ENCODE results near the gene ACTR6. TPM values are rescaled to one million over a fixed set of nuclear protein-coding genes. Genes with fewer than 3 reads are reported as not detected.

Gene ACTR6
- total RNA-seq, 1 experiment from 2014 or later: 34.9 TPM

GRCh38 chr12:100248886-100249285, 48.3 kb downstream of the ACTR6 start:
- no peak overlapping the region for H2AFZ ChIP-seq (ENCODE audit: low read length)
- H2BK15ac ChIP-seq (ENCODE audit: low read depth, low read length): no peak overlapping the region
- H2BK120ac ChIP-seq (ENCODE audit: low read depth, low read length, poor library complexity, severe bottlenecking): no peak overlapping the region
- H3K56ac ChIP-seq (ENCODE audit: insufficient read length, low read depth, low read length): no peak overlapping the region
- Mint-ChIP-seq H3K27me3 (ENCODE audit: low read depth) (no peaks in the 10 kb centered on the region), H3K4me3 (no peak overlapping the region), H3K4me1 (no peaks in the 10 kb centered on the region), H3K36me3 (ENCODE audit: insufficient read depth in 1 of 3, low read depth in 3 of 3) (no peaks in the 10 kb centered on the region), H3K27ac (no peak overlapping the region), H3K9me3 (no peaks in the 10 kb centered on the region)
- H3K27ac ChIP-seq (ENCODE audit: insufficient read length, low read depth, low read length): no peak overlapping the region
- no peak overlapping the region for H3K4ac ChIP-seq (ENCODE audit: low read depth, low read length)
- H4K91ac ChIP-seq (ENCODE audit: insufficient read length, low read depth, low read length): no peak overlapping the region
- H4K20me1 ChIP-seq (ENCODE audit: control insufficient read depth, insufficient read depth, insufficient read length): no peaks in the 10 kb centered on the region
- TF ChIP-seq CTCF (conservative IDR thresholded peaks at IDR 0.05): no peak
- H3T11ph ChIP-seq (ENCODE audit: low read length): no peak overlapping the region
- H3K9ac ChIP-seq (ENCODE audit: extremely low read depth, insufficient read length, low read length): no peak overlapping the region
- no peak overlapping the region for H4K8ac ChIP-seq (replicated peaks; ENCODE audit: insufficient read length, low read depth, low read length)
- H3K23ac ChIP-seq (ENCODE audit: insufficient read length, low read depth, low read length): no peak overlapping the region
- H3K9me3 ChIP-seq (ENCODE audit: control insufficient read depth, low read depth, low read length): no peaks in the 10 kb centered on the region
- DNase-seq: no peak
- no peaks in the 10 kb centered on the region for H3K4me1 ChIP-seq (ENCODE audit: insufficient read depth, low read length)
- H2BK12ac ChIP-seq (ENCODE audit: insufficient read length, low read depth, low read length): no peak overlapping the region
- no peak overlapping the region for H4K5ac ChIP-seq (ENCODE audit: insufficient read length, low read depth, low read length)
- H3K14ac ChIP-seq (ENCODE audit: insufficient read depth, low read length): no peak overlapping the region
- no peaks in the 10 kb centered on the region for H3K23me2 ChIP-seq (ENCODE audit: insufficient read length, low read depth, low read length, poor library complexity, severe bottlenecking)
- H2AK5ac ChIP-seq (ENCODE audit: insufficient read length, low read length): no peak overlapping the region
- no peak overlapping the region for H2BK5ac ChIP-seq (ENCODE audit: insufficient read length, low read length)
- no peaks in the 10 kb centered on the region for H3K79me2 ChIP-seq (ENCODE audit: insufficient read depth, low read length)
- H3K27me3 ChIP-seq (ENCODE audit: insufficient read depth, low read length): no peaks in the 10 kb centered on the region
- H3K4me2 ChIP-seq (ENCODE audit: insufficient read depth, insufficient read length, low read length): no peak overlapping the region
- no peak overlapping the region for H3K18ac ChIP-seq (ENCODE audit: insufficient read length, low read depth, low read length)
- H3K79me1 ChIP-seq (ENCODE audit: insufficient read depth, low read depth, low read length, poor library complexity, severe bottlenecking): no peaks in the 10 kb centered on the region
- H2BK20ac ChIP-seq (ENCODE audit: low read depth, low read length, poor library complexity, severe bottlenecking): no peak overlapping the region
